GM12878 (cell line): Measurements from ENCODE around the gene KLK3.

ENCODE experiments used
- CEBPB ChIP-seq, 2 experiments: fragments of 150-350 bp in 1 of 2; IDR thresholded peaks; 2 replicates each; pipeline ENCODE4 v1.6.1; 2012 to 2014; ENCODE audit warnings: low read depth in 2 of 2, low read length in 2 of 2, borderline replicate concordance in 1 of 2, inconsistent platforms in 1 of 2
- CHD2 ChIP-seq: IDR thresholded peaks from 2 replicates; pipeline ENCODE4 v1.6.1; 2011; ENCODE audit warnings: low read depth, low read length, improper control_type of control experiment, borderline replicate concordance
- CTCF ChIP-seq, 3 experiments: IDR thresholded peaks in 2 of 3; conservative IDR thresholded peaks in 1 of 3; 2 replicates each; pipeline ENCODE4 v1.5.1; 2011; ENCODE audit warnings: low read depth in 3 of 3, low read length in 3 of 3, mild to moderate bottlenecking in 3 of 3, control low read depth in 2 of 3, moderate library complexity in 2 of 3, inconsistent platforms in 1 of 3, mixed read lengths in 1 of 3; ENCODE audit not compliant: control insufficient read depth in 2 of 3, insufficient read depth in 1 of 3; ENCODE audit errors: extremely low read depth in 1 of 3
- EP300 ChIP-seq, 2 experiments: fragments of 150-350 bp in 1 of 2; IDR thresholded peaks; 2 replicates each; pipeline ENCODE4 v1.6.1; 2011 to 2012; ENCODE audit warnings: low read depth in 2 of 2, low read length in 2 of 2, borderline replicate concordance in 1 of 2, improper control_type of control experiment in 1 of 2, inconsistent platforms in 1 of 2; ENCODE audit not compliant: control insufficient read depth in 1 of 2
- HDAC6 ChIP-seq: fragments of 200-600 bp; sonication (generic); IDR thresholded peaks from one replicate; pipeline ENCODE4 v1.8.0; 2017; ENCODE audit warnings: antibody characterized with exemption; ENCODE audit not compliant: unreplicated experiment
- POU2F2 ChIP-seq: IDR thresholded peaks from 3 replicates; pipeline ENCODE4 v1.6.1; 2011; ENCODE audit warnings: low read depth, mild to moderate bottlenecking, low read length, borderline replicate concordance
- RAD21 ChIP-seq: IDR thresholded peaks from 2 replicates; pipeline ENCODE4 v1.6.1; 2011; ENCODE audit warnings: mild to moderate bottlenecking, low read depth, low read length, moderate library complexity; ENCODE audit not compliant: insufficient read depth
- TAF1 ChIP-seq: IDR thresholded peaks from 2 replicates; pipeline ENCODE4 v1.6.1; 2011; ENCODE audit warnings: mild to moderate bottlenecking, low read depth, low read length, borderline replicate concordance
- TARDBP ChIP-seq: IDR thresholded peaks from 2 replicates; pipeline ENCODE4 v1.6.1; 2016; ENCODE audit warnings: borderline replicate concordance
- ZBTB11 ChIP-seq: fragments of 450-650 bp; formaldehyde crosslinking; IDR thresholded peaks from 2 replicates; pipeline ENCODE4 v1.5.0; 2022; ENCODE audit warnings: mild to moderate bottlenecking, missing genetic modification characterization
- ZNF622 ChIP-seq: fragments of 450-650 bp; IDR thresholded peaks from 2 replicates; pipeline ENCODE4 v1.6.1; 2017; ENCODE audit warnings: mild to moderate bottlenecking, inconsistent platforms

GRCh38 chr19:50821248-50821612 lies 33.5 kb upstream of the KLK3 start:
- TF ChIP-seq CEBPB (IDR thresholded peaks at IDR 0.05; ENCODE audit: borderline replicate concordance in 1 of 2, low read depth in 2 of 2, low read length in 2 of 2) = no peak
- TF ChIP-seq RAD21 = no peak
- TF ChIP-seq CTCF (IDR thresholded peaks at IDR 0.05 in 2 of 3, conservative IDR thresholded peaks at IDR 0.05 in 1 of 3; ENCODE audit: control insufficient read depth in 2 of 3, extremely low read depth in 1 of 3, insufficient read depth in 1 of 3, low read depth in 3 of 3, low read length in 3 of 3) = no peak
- TF ChIP-seq ZBTB11 (CRISPR knock-in tag) = no peak
- TF ChIP-seq ZNF622 = no peak
- no peak for TF ChIP-seq EP300 (IDR thresholded peaks at IDR 0.05; ENCODE audit: borderline replicate concordance in 1 of 2, control insufficient read depth in 1 of 2, low read depth in 2 of 2, low read length in 2 of 2)
- no peak for TF ChIP-seq HDAC6
- TF ChIP-seq POU2F2 = no peak
- no peak for TF ChIP-seq TAF1
- no peak for TF ChIP-seq TARDBP
- TF ChIP-seq CHD2 = no peak
